Large intestine (tissue), 3 donors: ENCODE data around the gene JDP2. TPM values are rescaled to one million over a fixed set of nuclear protein-coding genes. Genes with fewer than 3 reads are reported as not detected.

Experiments used
- DNase-seq, 2 donors: peaks; one replicate each; pipeline versions ENCODE4 v3.0.0 to v3.0.0-alpha.2; 2013
- H3K27ac ChIP-seq: one replicate; pipeline ENCODE4 v1.5.1; 2013; ENCODE audit warnings: low read length
- H3K27me3 ChIP-seq: 2 replicates; pipeline ENCODE4 v1.6.1; 2013; ENCODE audit warnings: low read length; ENCODE audit not compliant: control insufficient read depth, insufficient read depth
- H3K36me3 ChIP-seq: 2 replicates; pipeline ENCODE4 v1.6.1; 2013; ENCODE audit warnings: low read length; ENCODE audit not compliant: control insufficient read depth, insufficient read depth
- H3K4me1 ChIP-seq: one replicate; pipeline ENCODE4 v1.6.1; 2013; ENCODE audit warnings: low read length; ENCODE audit not compliant: control insufficient read depth, insufficient read depth
- H3K4me3 ChIP-seq: one replicate; pipeline ENCODE4 v1.5.1; 2013; ENCODE audit warnings: low read length
- H3K9me3 ChIP-seq: one replicate; pipeline ENCODE4 v1.6.1; 2013; ENCODE audit warnings: mild to moderate bottlenecking, low read depth, low read length, moderate library complexity; ENCODE audit not compliant: control insufficient read depth
- WGBS: methylation state at CpG from one replicate; pipeline ENCODE4 v1.1.5; 2013; ENCODE audit warnings: low lambda C conversion rate; ENCODE audit not compliant: insufficient coverage; 5-methylcytosine and 5-hydroxymethylcytosine counted together
- polyA plus RNA-seq: library from polyadenylated mRNA; unstranded; fragments of 120-200 nt; gene quantifications from one replicate; pipeline ENCODE4 v1.2.1, GENCODE V29; 2013

The JDP2 gene
- polyA plus RNA-seq, 1 donor: 30.0 TPM

- peaks cover 45% of the 10 kb centered on the region for H3K36me3 ChIP-seq
- no CpG with 5 or more reads among the region's 9 CpGs for WGBS
- H3K4me3 ChIP-seq: no peak overlapping the region
- no peaks in the 10 kb centered on the region for H3K9me3 ChIP-seq
- no peaks in the 10 kb centered on the region for H3K27me3 ChIP-seq
- no peak overlapping the region for H3K27ac ChIP-seq
- DNase-seq: no peak
- H3K4me1 ChIP-seq: peaks cover 33% of the 10 kb centered on the region
These were observed 7.0 kb downstream of the JDP2 start for GRCh38 chr14:75434890-75435248.

- no peak for DNase-seq
- WGBS: no CpG with 5 or more reads among the region's 6 CpGs
- Histone ChIP-seq H3K27me3 (no peaks in the 10 kb centered on the region), H3K9me3 (no peaks in the 10 kb centered on the region), H3K4me3 (no peak overlapping the region), H3K36me3 (peaks cover 48% of the 10 kb centered on the region), H3K4me1 (peaks cover 27% of the 10 kb centered on the region), H3K27ac (no peak overlapping the region)
These were observed 7.7 kb downstream of the JDP2 start for GRCh38 chr14:75435473-75435872.

- no peaks in the 10 kb centered on the region for H3K27me3 ChIP-seq
- WGBS: no CpG with 5 or more reads among the region's 14 CpGs
- peaks cover 9% of the 10 kb centered on the region for H3K4me1 ChIP-seq
- H3K27ac ChIP-seq: no peak overlapping the region
- no peak overlapping the region for H3K4me3 ChIP-seq
- peaks cover 49% of the 10 kb centered on the region for H3K36me3 ChIP-seq
- H3K9me3 ChIP-seq: peaks cover 3% of the 10 kb centered on the region
- DNase-seq: no peak
These were observed 9.7 kb downstream of the JDP2 start for GRCh38 chr14:75437201-75438143.

GRCh38 chr14:75438486-75439080 is 10.8 kb downstream of the JDP2 start:
- Histone ChIP-seq H3K36me3 (peaks cover 48% of the 10 kb centered on the region), H3K27ac (no peak overlapping the region), H3K27me3 (no peaks in the 10 kb centered on the region), H3K4me3 (no peak overlapping the region), H3K9me3 (peaks cover 3% of the 10 kb centered on the region), H3K4me1 (peaks cover 4% of the 10 kb centered on the region)
- WGBS: no CpG with 5 or more reads among the region's 16 CpGs
- DNase-seq: no peak

- Histone ChIP-seq H3K4me1 (peaks cover 4% of the 10 kb centered on the region), H3K27ac (no peak overlapping the region), H3K9me3 (peaks cover 3% of the 10 kb centered on the region), H3K36me3 (peaks cover 46% of the 10 kb centered on the region), H3K4me3 (no peak overlapping the region), H3K27me3 (no peaks in the 10 kb centered on the region)
- no peak for DNase-seq
- no CpG with 5 or more reads among the region's 13 CpGs for WGBS
These were observed 12.2 kb downstream of the JDP2 start for GRCh38 chr14:75439989-75440388.

- Histone ChIP-seq H3K9me3 (peaks cover 3% of the 10 kb centered on the region), H3K4me3 (no peak overlapping the region), H3K36me3 (peaks cover 45% of the 10 kb centered on the region), H3K27ac (no peak overlapping the region), H3K27me3 (no peaks in the 10 kb centered on the region), H3K4me1 (peaks cover 4% of the 10 kb centered on the region)
- 60% methylated on average over 1 of the region's 14 CpGs for WGBS
- DNase-seq: no peak
These were observed 13.1 kb downstream of the JDP2 start for GRCh38 chr14:75440733-75441477.

- WGBS: 100% methylated on average over 1 of the region's 6 CpGs
- H3K36me3 ChIP-seq: peaks cover 41% of the 10 kb centered on the region
- H3K4me1 ChIP-seq: peaks cover 4% of the 10 kb centered on the region
- no peak overlapping the region for H3K27ac ChIP-seq
- H3K9me3 ChIP-seq: peaks cover 3% of the 10 kb centered on the region
- no peaks in the 10 kb centered on the region for H3K27me3 ChIP-seq
- H3K4me3 ChIP-seq: no peak overlapping the region
- no peak for DNase-seq
These were observed 13.9 kb downstream of the JDP2 start for GRCh38 chr14:75441728-75442127.

GRCh38 chr14:75442166-75442565 is 14.3 kb downstream of the JDP2 start:
- no peaks in the 10 kb centered on the region for H3K27me3 ChIP-seq
- peaks cover 41% of the 10 kb centered on the region for H3K36me3 ChIP-seq
- H3K9me3 ChIP-seq: peaks cover 3% of the 10 kb centered on the region
- 96% methylated on average over 2 of the region's 4 CpGs for WGBS
- no peak for DNase-seq
- H3K4me3 ChIP-seq: no peak overlapping the region
- H3K4me1 ChIP-seq: peaks cover 2% of the 10 kb centered on the region
- H3K27ac ChIP-seq: no peak overlapping the region

- 97% methylated on average over 4 of the region's 8 CpGs for WGBS
These were observed 14.8 kb downstream of the JDP2 start for GRCh38 chr14:75442642-75443041.

GRCh38 chr14:75443203-75443969 is 15.6 kb downstream of the JDP2 start:
- no peak for DNase-seq
- H3K4me1 ChIP-seq: no peaks in the 10 kb centered on the region
- H3K9me3 ChIP-seq: peaks cover 3% of the 10 kb centered on the region
- no peak overlapping the region for H3K27ac ChIP-seq
- no peaks in the 10 kb centered on the region for H3K27me3 ChIP-seq
- peaks cover 31% of the 10 kb centered on the region for H3K36me3 ChIP-seq
- no peak overlapping the region for H3K4me3 ChIP-seq
- WGBS: 96% methylated on average over 4 of the region's 7 CpGs

More at GRCh38 chr14:75442642-75443041, 14.8 kb downstream of the JDP2 start:
- Histone ChIP-seq H3K4me1 (no peaks in the 10 kb centered on the region), H3K36me3 (peaks cover 37% of the 10 kb centered on the region), H3K27ac (no peak overlapping the region), H3K9me3 (peaks cover 3% of the 10 kb centered on the region), H3K4me3 (no peak overlapping the region), H3K27me3 (no peaks in the 10 kb centered on the region)
- DNase-seq: no peak
